ENCODE data around the gene NCOA5. TPM values are rescaled to one million over a fixed set of nuclear protein-coding genes. Genes with fewer than 3 reads are reported as not detected.
A peak's percentile ranks its signal among the peaks of the same experiment; 100 is the strongest.

The NCOA5 gene
- total and polyA plus RNA-seq, 2 donors from 2014 or later, result 15.4 to 28.3 TPM

- intact Hi-C loops (cut with DNase I), result no loop called here
- TF ChIP-seq CTCF (IDR thresholded peaks at IDR 0.05; ENCODE audit: borderline replicate concordance, extremely low read depth, insufficient read depth), result no peak
- H3K27ac ChIP-seq (ENCODE audit: low read depth in 2 of 2, low read length in 2 of 2), result peak overlapping the region; percentile 71 to 78
- H3K36me3 ChIP-seq (ENCODE audit: control insufficient read depth in 2 of 3, insufficient read depth in 3 of 3, low read length in 3 of 3), result no peaks in the 10 kb centered on the region
- H3K27me3 ChIP-seq (ENCODE audit: control insufficient read depth, insufficient read depth, low read length), result no peaks in the 10 kb centered on the region
- H3K9ac ChIP-seq (ENCODE audit: low read length in 3 of 3), result peak overlapping the region in 1 of 3 donors; percentile 59
- DNase-seq (peak in 1 of 5 donors; percentile 82), FAIRE-seq (no peak)
- no peaks in the 10 kb centered on the region for H3K9me3 ChIP-seq (ENCODE audit: control insufficient read depth in 2 of 3, insufficient read depth in 1 of 3, low read length in 3 of 3)
- H3K4me1 ChIP-seq (ENCODE audit: control insufficient read depth in 2 of 3, insufficient read depth in 2 of 3, low read depth in 1 of 3, low read length in 3 of 3), result peaks cover 0 to 2% (median 0%) of the 10 kb centered on the region in 3 donors
- peak overlapping the region in 2 of 3 donors; percentile 45 to 71 for H3K4me3 ChIP-seq (ENCODE audit: low read length in 3 of 3)
These were observed 28.8 kb upstream of the NCOA5 start for GRCh38 chr20:46118481-46119020.

DNA sequence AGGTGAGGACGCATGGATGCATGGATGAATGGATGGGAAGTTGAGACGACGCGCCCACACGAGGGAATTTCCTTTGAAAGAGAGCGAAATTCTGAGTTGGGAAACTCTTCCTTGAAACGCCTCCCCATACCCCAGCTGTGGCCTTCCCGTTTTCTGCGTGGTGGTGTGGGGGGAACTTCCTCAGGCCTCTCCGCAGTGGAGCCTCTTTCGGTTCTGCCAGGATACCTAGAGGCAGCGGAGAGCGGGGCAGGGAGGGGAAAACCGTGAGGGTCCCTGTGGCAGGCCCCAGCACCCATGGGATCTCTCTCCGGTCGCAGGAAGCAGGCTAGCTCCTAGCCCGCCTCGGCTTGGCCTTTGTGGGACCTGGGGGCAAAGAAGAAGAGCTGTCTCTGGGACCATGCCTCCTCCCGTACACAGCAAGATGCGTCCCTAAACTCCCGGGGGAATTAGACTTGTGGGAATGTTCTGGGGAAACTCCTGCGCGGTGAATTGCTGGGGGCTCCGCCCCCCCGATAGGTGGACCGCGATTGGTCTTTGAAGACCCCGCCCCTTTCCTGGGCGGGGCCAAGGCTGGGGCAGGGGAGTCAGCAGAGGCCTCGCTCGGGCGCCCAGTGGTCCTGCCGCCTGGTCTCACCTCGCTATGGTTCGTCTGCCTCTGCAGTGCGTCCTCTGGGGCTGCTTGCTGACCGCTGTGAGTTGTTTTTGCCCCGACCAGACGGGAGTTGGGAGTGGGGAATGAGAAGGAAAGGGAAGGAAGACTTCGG lies 28.1 kb upstream of the NCOA5 start, which contains the start of gene CD40:
TSS of gene CD40 (plus strand) at position 611 of the 764 bp plus-strand sequence. CDS start at position 641, 30 bp downstream.
- peak within 1 kb of the TSS in 2 of 3 donors; percentile 46 to 71 for H3K4me3 ChIP-seq (ENCODE audit: low read length in 3 of 3)
- H3K36me3 ChIP-seq (ENCODE audit: control insufficient read depth in 2 of 3, insufficient read depth in 3 of 3, low read length in 3 of 3), result no peaks in the 10 kb centered on the region
- H3K27ac ChIP-seq (ENCODE audit: low read depth in 2 of 2, low read length in 2 of 2), result peak within 1 kb of the TSS; percentile 71 to 78
- no peaks in the 10 kb centered on the region for H3K27me3 ChIP-seq (ENCODE audit: control insufficient read depth, insufficient read depth, low read length)
- DNase-seq, result peak in 4 of 5 donors; percentile 30 to 96 (median 50)
- peaks cover 0 to 2% (median 0%) of the 10 kb centered on the region in 3 donors for H3K4me1 ChIP-seq (ENCODE audit: control insufficient read depth in 2 of 3, insufficient read depth in 2 of 3, low read depth in 1 of 3, low read length in 3 of 3)
- TF ChIP-seq CTCF (IDR thresholded peaks at IDR 0.05; ENCODE audit: borderline replicate concordance, extremely low read depth, insufficient read depth), result no peak
- intact Hi-C loops (cut with DNase I), result no loop called here
- peak within 1 kb of the TSS in 2 of 3 donors; percentile 27 to 59 for H3K9ac ChIP-seq (ENCODE audit: low read length in 3 of 3)
- no peak for FAIRE-seq
- H3K9me3 ChIP-seq (ENCODE audit: control insufficient read depth in 2 of 3, insufficient read depth in 1 of 3, low read length in 3 of 3), result no peaks in the 10 kb centered on the region

DNA sequence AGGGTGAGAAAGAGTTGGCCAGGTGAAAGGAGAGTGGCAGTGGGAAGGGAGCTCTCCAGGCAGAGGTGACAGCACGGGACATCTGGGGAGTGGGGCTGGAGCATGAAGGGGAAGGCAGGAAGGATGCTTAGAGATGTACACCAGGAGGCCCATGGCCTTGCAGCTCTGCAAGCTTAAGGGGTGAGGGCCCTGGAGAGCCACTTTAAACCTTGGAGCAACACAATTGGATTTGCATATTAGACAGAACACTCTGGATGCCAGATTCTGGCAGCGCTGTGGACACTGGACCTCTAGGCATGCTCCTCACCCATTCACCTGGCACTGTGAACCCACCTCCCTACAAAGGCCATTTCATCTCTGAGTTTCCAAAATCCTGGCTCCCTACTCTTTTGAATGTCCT lies 24.7 kb upstream of the NCOA5 start:
- Histone ChIP-seq H3K4me1 (ENCODE audit: control insufficient read depth in 2 of 3, insufficient read depth in 2 of 3, low read depth in 1 of 3, low read length in 3 of 3) (no peaks in the 10 kb centered on the region), H3K27me3 (ENCODE audit: control insufficient read depth, insufficient read depth, low read length) (no peaks in the 10 kb centered on the region), H3K36me3 (ENCODE audit: control insufficient read depth in 2 of 3, insufficient read depth in 3 of 3, low read length in 3 of 3) (no peaks in the 10 kb centered on the region), H3K9ac (ENCODE audit: low read length in 3 of 3) (no peak overlapping the region), H3K9me3 (ENCODE audit: control insufficient read depth in 2 of 3, insufficient read depth in 1 of 3, low read length in 3 of 3) (no peaks in the 10 kb centered on the region), H3K4me3 (ENCODE audit: low read length in 3 of 3) (no peak overlapping the region), H3K27ac (ENCODE audit: low read depth in 2 of 2, low read length in 2 of 2) (no peak overlapping the region)
- DNase-seq (peak in 1 of 5 donors; percentile 18), FAIRE-seq (no peak)
- TF ChIP-seq CTCF (IDR thresholded peaks at IDR 0.05; ENCODE audit: borderline replicate concordance, extremely low read depth, insufficient read depth), result no peak
- intact Hi-C loops (cut with DNase I), result no loop called here

All from kidney (tissue), 14 donors.